Measurements from ENCODE around the gene SMG6.

GRCh38 chr17:2068519-2069051, 235.0 kb downstream of the SMG6 start:
- TF ChIP-seq EZH2phosphoT487 (IDR thresholded peaks at IDR 0.05; ENCODE audit: insufficient read depth, low read depth): no peak
- TF ChIP-seq EZH2 (IDR thresholded peaks at IDR 0.05; ENCODE audit: insufficient read depth, poor library complexity, severe bottlenecking): no peak
